GF-D8 (cell line): ENCODE measurements around the gene PITPNC1.

Experiments used
- DNase-seq: peaks from one replicate; lab custom pipeline; 2025; lab: John Stamatoyannopoulos, UW

The PITPNC1 gene

GRCh38 chr17:67554634-67555033, 177.6 kb downstream of the PITPNC1 start:
- no peak for DNase-seq

GRCh38 chr17:67555855-67556254, 178.8 kb downstream of the PITPNC1 start:
- no peak for DNase-seq

- no peak for DNase-seq
Measured at GRCh38 chr17:67557052-67557845, 180.2 kb downstream of the PITPNC1 start.

GRCh38 chr17:67557921-67558320, 180.8 kb downstream of the PITPNC1 start:
- no peak for DNase-seq

GRCh38 chr17:67558740-67559380, 181.8 kb downstream of the PITPNC1 start:
- no peak for DNase-seq

GRCh38 chr17:67559381-67559966, 182.4 kb downstream of the PITPNC1 start:
- DNase-seq: no peak

GRCh38 chr17:67562005-67562404, 184.9 kb downstream of the PITPNC1 start:
- no peak for DNase-seq

- no peak for DNase-seq
Measured at GRCh38 chr17:67563692-67564228, 186.7 kb downstream of the PITPNC1 start.

GRCh38 chr17:67565068-67565467, 188.0 kb downstream of the PITPNC1 start:
- no peak for DNase-seq

- no peak for DNase-seq
Measured at GRCh38 chr17:67566656-67567055, 189.6 kb downstream of the PITPNC1 start.

- no peak for DNase-seq
Measured at GRCh38 chr17:67569015-67569451, 192.0 kb downstream of the PITPNC1 start.

- DNase-seq: no peak
Measured at GRCh38 chr17:67569873-67570272, 192.8 kb downstream of the PITPNC1 start.

- no peak for DNase-seq
Measured at GRCh38 chr17:67570797-67571196, 193.7 kb downstream of the PITPNC1 start.

GRCh38 chr17:67571478-67571877, 194.4 kb downstream of the PITPNC1 start:
- no peak for DNase-seq

GRCh38 chr17:67573987-67574657, 197.0 kb downstream of the PITPNC1 start:
- DNase-seq: no peak

- no peak for DNase-seq
Measured at GRCh38 chr17:67574658-67575293, 197.7 kb downstream of the PITPNC1 start.

- DNase-seq: no peak
Measured at GRCh38 chr17:67575325-67575724, 198.2 kb downstream of the PITPNC1 start.

GRCh38 chr17:67576471-67577115, 199.5 kb downstream of the PITPNC1 start:
- DNase-seq: no peak

GRCh38 chr17:67577429-67578141, 200.5 kb downstream of the PITPNC1 start:
- no peak for DNase-seq

- DNase-seq: no peak
Measured at GRCh38 chr17:67578142-67578457, 201.0 kb downstream of the PITPNC1 start.
